Nephron (organoid): ENCODE results near the gene AVP.

Experiments used
- H3K27ac Mint-ChIP-seq, 3 experiments: 2 replicates each; pipeline ENCODE4 v1.8.0; 2020; ENCODE audit warnings: mixed read lengths in 3 of 3, mild to moderate bottlenecking in 2 of 3, moderate library complexity in 1 of 3
- H3K27me3 Mint-ChIP-seq: 2 replicates; pipeline ENCODE4 v1.8.0; 2021; ENCODE audit warnings: low read depth, mild to moderate bottlenecking, moderate library complexity, mixed read lengths
- H3K36me3 Mint-ChIP-seq: 2 replicates; pipeline ENCODE4 v1.8.0; 2020; ENCODE audit warnings: low read depth, mixed read lengths
- H3K4me1 Mint-ChIP-seq: 2 replicates; pipeline ENCODE4 v1.8.0; 2020; ENCODE audit warnings: mixed read lengths
- H3K4me3 Mint-ChIP-seq, 3 experiments: 2 replicates each; pipeline ENCODE4 v1.8.0; 2020; ENCODE audit warnings: mild to moderate bottlenecking in 3 of 3, mixed read lengths in 3 of 3, moderate library complexity in 2 of 3
- H3K9me3 Mint-ChIP-seq: 2 replicates; pipeline ENCODE4 v1.8.0; 2020; ENCODE audit warnings: mixed read lengths
- TF ChIP-seq, protein P1 (sequence below), 3 experiments: fragments of 200-600 bp; sonication (generic); IDR thresholded peaks; one replicate each; pipeline ENCODE4 v1.5.0; 2021; ENCODE audit warnings: antibody characterized with exemption in 3 of 3; ENCODE audit not compliant: unreplicated experiment in 3 of 3

The AVP gene

DNA sequence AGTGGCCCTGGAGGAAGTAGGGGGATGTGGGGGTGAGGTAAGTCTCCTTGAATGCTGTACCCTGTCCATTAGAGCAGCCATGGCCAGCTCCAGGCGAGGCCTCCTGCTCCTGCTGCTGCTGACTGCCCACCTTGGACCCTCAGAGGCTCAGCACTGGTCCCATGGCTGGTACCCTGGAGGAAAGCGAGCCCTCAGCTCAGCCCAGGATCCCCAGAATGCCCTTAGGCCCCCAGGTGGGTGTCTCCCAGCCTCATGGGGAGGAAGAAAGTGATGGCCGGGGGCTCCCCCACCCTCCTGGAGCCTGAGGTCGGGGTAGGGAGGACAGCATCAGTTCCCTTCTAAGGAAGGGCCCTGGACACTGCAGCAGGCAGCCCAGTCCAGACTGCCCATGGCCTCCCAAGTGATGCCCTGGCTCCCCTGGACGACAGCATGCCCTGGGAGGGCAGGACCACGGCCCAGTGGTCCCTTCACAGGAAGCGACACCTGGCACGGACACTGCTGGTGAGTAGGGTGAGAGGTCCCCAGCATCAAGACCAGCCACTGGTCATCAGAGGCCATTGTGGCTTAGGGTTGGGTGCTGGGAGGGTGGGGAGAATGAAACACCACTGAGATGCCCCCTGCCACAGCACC lies 40.1 kb downstream of the AVP start:
- H3K9me3 Mint-ChIP-seq: no peaks in the 10 kb centered on the region
- peak overlapping the region in 2 of 3 experiments; percentile 90 to 96 for H3K27ac Mint-ChIP-seq
- peaks cover 32% of the 10 kb centered on the region for H3K4me1 Mint-ChIP-seq

DNA sequence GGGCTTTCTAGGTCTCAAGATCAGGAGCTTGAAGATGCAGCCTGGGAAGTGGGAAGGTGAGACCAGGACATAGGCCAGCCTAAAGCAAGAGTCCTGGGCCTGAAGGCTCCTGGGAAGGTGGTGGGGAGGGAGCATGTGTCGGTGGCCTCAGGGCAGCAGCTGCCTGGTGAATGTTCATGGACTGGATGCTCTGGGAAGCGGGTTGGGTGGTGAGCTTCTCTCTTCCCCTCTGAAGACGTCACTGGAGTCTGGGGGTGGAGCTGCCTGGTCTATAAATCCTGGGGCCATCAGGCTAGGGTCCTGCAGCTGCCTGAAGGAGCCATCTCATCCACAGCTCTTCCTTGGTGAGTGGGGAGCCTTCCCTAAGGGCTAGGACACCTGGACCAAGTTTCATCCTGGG lies 41.2 kb downstream of the AVP start, which contains the start of gene GNRH2:
Gene GNRH2 (plus strand): TSS at position 301 of the 400 bp plus-strand sequence. CDS start 793 bp downstream, outside the sequence.
- H3K27me3 Mint-ChIP-seq: no peaks in the 10 kb centered on the region
- H3K4me1 Mint-ChIP-seq: peaks cover 32% of the 10 kb centered on the region
- H3K27ac Mint-ChIP-seq: peak within 1 kb of the TSS; percentile 94 to 98 (median 98)
- H3K36me3 Mint-ChIP-seq: peaks cover 31% of the 10 kb centered on the region
- H3K9me3 Mint-ChIP-seq: no peaks in the 10 kb centered on the region
- TF ChIP-seq, protein P1, sequence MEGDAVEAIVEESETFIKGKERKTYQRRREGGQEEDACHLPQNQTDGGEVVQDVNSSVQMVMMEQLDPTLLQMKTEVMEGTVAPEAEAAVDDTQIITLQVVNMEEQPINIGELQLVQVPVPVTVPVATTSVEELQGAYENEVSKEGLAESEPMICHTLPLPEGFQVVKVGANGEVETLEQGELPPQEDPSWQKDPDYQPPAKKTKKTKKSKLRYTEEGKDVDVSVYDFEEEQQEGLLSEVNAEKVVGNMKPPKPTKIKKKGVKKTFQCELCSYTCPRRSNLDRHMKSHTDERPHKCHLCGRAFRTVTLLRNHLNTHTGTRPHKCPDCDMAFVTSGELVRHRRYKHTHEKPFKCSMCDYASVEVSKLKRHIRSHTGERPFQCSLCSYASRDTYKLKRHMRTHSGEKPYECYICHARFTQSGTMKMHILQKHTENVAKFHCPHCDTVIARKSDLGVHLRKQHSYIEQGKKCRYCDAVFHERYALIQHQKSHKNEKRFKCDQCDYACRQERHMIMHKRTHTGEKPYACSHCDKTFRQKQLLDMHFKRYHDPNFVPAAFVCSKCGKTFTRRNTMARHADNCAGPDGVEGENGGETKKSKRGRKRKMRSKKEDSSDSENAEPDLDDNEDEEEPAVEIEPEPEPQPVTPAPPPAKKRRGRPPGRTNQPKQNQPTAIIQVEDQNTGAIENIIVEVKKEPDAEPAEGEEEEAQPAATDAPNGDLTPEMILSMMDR (IDR thresholded peaks at IDR 0.05; ENCODE audit: unreplicated experiment in 3 of 3): no peak
- peak within 1 kb of the TSS; percentile 81 to 88 (median 81) for H3K4me3 Mint-ChIP-seq

More for the DNA sequence above, 40.1 kb downstream of the AVP start:
- TF ChIP-seq, protein P1 (IDR thresholded peaks at IDR 0.05; ENCODE audit: unreplicated experiment in 3 of 3): no peak
- Mint-ChIP-seq H3K27me3 (no peaks in the 10 kb centered on the region), H3K4me3 (peak overlapping the region; percentile 82 to 92 (median 89)), H3K36me3 (peaks cover 32% of the 10 kb centered on the region)

DNA sequence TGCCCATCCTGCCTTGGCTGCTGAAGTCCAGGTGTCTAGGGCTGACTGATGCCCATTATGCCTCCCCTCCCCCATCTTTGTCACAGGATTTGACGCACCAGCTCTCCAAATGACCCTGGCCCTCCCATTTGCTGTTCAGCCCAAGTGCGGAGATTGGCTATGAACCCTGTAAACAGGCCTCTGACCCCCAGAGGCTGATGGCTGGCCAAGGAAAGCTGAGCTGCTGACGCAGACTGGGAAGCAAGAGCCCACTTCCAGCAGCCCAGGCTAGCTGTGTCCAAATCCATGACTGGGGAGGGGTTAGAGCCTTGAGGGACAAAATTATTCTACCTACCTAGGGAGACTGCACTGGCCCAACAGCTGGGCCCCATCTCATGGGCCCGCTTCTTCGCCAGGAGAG lies 41.9 kb downstream of the AVP start:
- Mint-ChIP-seq H3K4me3 (peak overlapping the region; percentile 81 to 88 (median 81)), H3K36me3 (peaks cover 31% of the 10 kb centered on the region), H3K27me3 (no peaks in the 10 kb centered on the region), H3K27ac (peak overlapping the region; percentile 94 to 98 (median 98)), H3K4me1 (peaks cover 32% of the 10 kb centered on the region), H3K9me3 (no peaks in the 10 kb centered on the region)
- TF ChIP-seq, protein P1 (IDR thresholded peaks at IDR 0.05; ENCODE audit: unreplicated experiment in 3 of 3): no peak

DNA sequence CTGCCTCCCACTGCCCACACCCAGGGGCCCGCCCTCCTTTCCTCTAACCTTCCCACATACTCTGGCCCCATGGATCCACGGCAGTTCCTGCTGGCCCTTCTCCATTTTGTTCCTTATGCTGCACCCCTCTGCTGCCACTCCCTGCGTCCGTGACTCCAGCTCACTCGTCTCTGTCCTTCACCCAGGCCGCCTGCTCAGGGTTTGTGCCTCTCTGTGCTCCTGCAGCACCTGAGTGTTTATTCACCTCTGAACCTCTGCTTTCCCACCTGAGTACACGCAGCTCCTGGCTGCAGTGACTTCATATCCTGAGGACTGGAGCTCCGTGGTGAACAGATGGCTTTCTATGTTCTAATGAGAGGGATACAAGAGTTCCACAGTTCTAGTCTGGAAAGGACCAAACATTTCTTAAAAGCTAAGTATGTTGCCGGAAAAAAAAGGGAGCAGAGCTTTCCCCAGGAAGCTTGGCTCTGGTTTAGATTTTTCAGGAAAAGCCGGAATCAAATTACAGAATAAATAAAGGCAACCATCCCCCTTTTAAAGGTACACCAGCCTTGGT lies 42.6 kb downstream of the AVP start:
- Mint-ChIP-seq H3K4me3 (peak overlapping the region; percentile 81 to 88 (median 81)), H3K27ac (peak overlapping the region; percentile 94 to 98 (median 98)), H3K36me3 (peaks cover 29% of the 10 kb centered on the region), H3K9me3 (no peaks in the 10 kb centered on the region), H3K4me1 (peaks cover 30% of the 10 kb centered on the region), H3K27me3 (no peaks in the 10 kb centered on the region)
- TF ChIP-seq, protein P1 (IDR thresholded peaks at IDR 0.05; ENCODE audit: unreplicated experiment in 3 of 3): no peak

DNA sequence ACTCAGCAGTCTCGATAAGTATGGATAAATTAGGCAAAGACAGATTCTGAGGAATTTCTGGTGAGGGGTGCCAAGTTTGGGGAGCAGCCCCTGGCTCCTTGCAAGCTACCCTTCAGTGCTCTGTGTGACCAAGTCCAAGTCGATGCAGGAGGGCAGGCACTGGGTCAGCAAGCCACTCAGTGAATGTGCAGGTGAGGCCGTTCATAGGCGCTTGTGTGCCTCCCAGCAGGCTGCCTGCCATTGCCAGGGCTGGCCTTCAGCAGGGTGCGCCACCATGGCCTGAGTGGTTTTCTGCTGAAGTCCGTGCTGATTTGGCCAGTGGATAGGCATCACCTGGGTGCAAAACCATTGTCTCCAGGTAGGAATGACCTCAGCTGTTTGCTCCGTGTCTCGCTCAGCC lies 44.4 kb downstream of the AVP start:
- no peaks in the 10 kb centered on the region for H3K27me3 Mint-ChIP-seq
- H3K36me3 Mint-ChIP-seq: peaks cover 41% of the 10 kb centered on the region
- TF ChIP-seq, protein P1 (IDR thresholded peaks at IDR 0.05; ENCODE audit: unreplicated experiment in 3 of 3): no peak
- H3K9me3 Mint-ChIP-seq: no peaks in the 10 kb centered on the region
- peaks cover 24% of the 10 kb centered on the region for H3K4me1 Mint-ChIP-seq
- H3K27ac Mint-ChIP-seq: peak overlapping the region; percentile 14 to 33 (median 23)
- no peak overlapping the region for H3K4me3 Mint-ChIP-seq
